Measurements from ENCODE around the gene ELOB. TPM values are rescaled to one million over a fixed set of nuclear protein-coding genes. Genes with fewer than 3 reads are reported as not detected.

The ELOB gene
- total RNA-seq: 100 to 1,000 TPM; 165 to 175 TPM

DNA sequence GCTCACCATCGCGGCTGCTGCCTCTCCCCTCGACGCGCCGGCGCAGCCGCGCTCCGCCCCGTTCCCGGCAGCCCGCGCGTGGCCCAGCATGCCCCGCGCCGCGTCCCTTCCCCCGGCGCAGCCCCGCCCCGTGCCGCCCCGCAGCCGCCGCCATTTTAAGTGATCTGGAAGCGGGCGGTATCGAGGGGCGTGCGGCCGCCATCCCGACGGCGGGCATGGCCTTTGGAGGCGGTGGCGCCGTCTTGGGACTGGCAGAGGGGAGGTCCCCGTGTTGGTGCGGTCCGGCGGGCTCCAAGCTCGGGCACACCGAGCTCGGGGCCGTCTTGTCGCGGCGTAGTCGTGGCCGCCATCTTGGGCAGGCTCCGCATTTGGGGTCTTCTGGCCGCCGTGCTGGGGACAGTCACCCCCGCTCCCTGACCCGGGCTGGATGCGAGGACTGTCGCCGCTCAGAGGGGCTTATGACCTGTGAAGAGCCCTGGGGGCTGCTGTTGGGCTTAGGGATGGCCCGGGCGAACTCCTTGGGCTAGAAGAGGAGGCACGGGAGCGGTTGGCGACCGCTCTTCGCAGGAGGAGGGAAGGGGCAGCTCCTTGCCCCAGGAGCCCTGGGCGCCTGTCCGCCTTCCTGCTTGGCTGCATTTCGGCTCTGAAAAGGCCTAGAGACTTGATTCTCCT lies at the start of gene ELOB:
Gene ELOB (minus strand): TSS at position 50 of the 672 bp plus-strand sequence. CDS start 41 bp downstream, at position 9.
- DNase-seq: peak; percentile 93
- peak within 1 kb of the TSS; percentile 96 for H3K4me3 Mint-ChIP-seq
- intact Hi-C loops (cut with micrococcal nuclease): loop anchor here (1.0 to 5.0 kb wide), 3 partner anchors 25 to 95 kb away; partner anchors contain the start of genes KCTD5 and SRRM2
- no peaks in the 10 kb centered on the region for H3K9me3 Mint-ChIP-seq
- no peaks in the 10 kb centered on the region for H3K27me3 Mint-ChIP-seq
- peak within 1 kb of the TSS; percentile 98 for H3K27ac Mint-ChIP-seq
- peaks cover 31% of the 10 kb centered on the region for H3K4me1 Mint-ChIP-seq (ENCODE audit: low read depth)
- CTCF ChIA-PET: interaction anchor here (0.7 to 2.7 kb wide), 2 partner anchors 91 to 142 kb away, joined by 3 to 14 read pairs; no protein-coding TSS in a partner anchor
- POLR2A ChIA-PET: interaction anchor here (0.6 to 3.6 kb wide), 5 partner anchors 10 to 91 kb away, joined by 4 to 19 read pairs (median 5); partner anchors contain the start of genes PRSS33 and SRRM2
- H3K36me3 Mint-ChIP-seq: peaks cover 12% of the 10 kb centered on the region

GRCh38 chr16:2825906-2826305 lies 48.8 kb upstream of the ELOB start:
- intact Hi-C loops (cut with micrococcal nuclease): no loop called here
- no peaks in the 10 kb centered on the region for H3K4me1 Mint-ChIP-seq (ENCODE audit: low read depth)
- H3K27ac Mint-ChIP-seq: no peak overlapping the region
- DNase-seq: no peak
- ChIA-PET CTCF (no interaction called here), POLR2A (no interaction called here)
- H3K4me3 Mint-ChIP-seq: no peak overlapping the region
- no peaks in the 10 kb centered on the region for H3K9me3 Mint-ChIP-seq
- peaks cover 5% of the 10 kb centered on the region for H3K27me3 Mint-ChIP-seq
- no peaks in the 10 kb centered on the region for H3K36me3 Mint-ChIP-seq

GRCh38 chr16:2825049-2825742 lies 48.1 kb upstream of the ELOB start:
- POLR2A ChIA-PET: no interaction called here
- no peaks in the 10 kb centered on the region for H3K4me1 Mint-ChIP-seq (ENCODE audit: low read depth)
- intact Hi-C loops (cut with micrococcal nuclease): no loop called here
- no peak overlapping the region for H3K27ac Mint-ChIP-seq
- no peaks in the 10 kb centered on the region for H3K36me3 Mint-ChIP-seq
- CTCF ChIA-PET: no interaction called here
- no peak for DNase-seq
- H3K4me3 Mint-ChIP-seq: no peak overlapping the region
- H3K9me3 Mint-ChIP-seq: no peaks in the 10 kb centered on the region
- no peaks in the 10 kb centered on the region for H3K27me3 Mint-ChIP-seq

- Mint-ChIP-seq H3K36me3 (no peaks in the 10 kb centered on the region), H3K27me3 (no peaks in the 10 kb centered on the region), H3K9me3 (no peaks in the 10 kb centered on the region), H3K27ac (no peak overlapping the region), H3K4me3 (no peak overlapping the region), H3K4me1 (ENCODE audit: low read depth) (no peaks in the 10 kb centered on the region)
- CTCF ChIA-PET: interaction anchor here (1.9 kb wide), 1 partner anchor 15 kb away, joined by 8 read pairs; no protein-coding TSS in a partner anchor
- POLR2A ChIA-PET: no interaction called here
- intact Hi-C loops (cut with micrococcal nuclease): no loop called here
- no peak for DNase-seq
Measured at GRCh38 chr16:2824626-2825025, 47.5 kb upstream of the ELOB start.

GRCh38 chr16:2822496-2822895 lies 45.4 kb upstream of the ELOB start:
- Mint-ChIP-seq H3K27ac (no peak overlapping the region), H3K9me3 (no peaks in the 10 kb centered on the region), H3K4me3 (no peak overlapping the region), H3K36me3 (no peaks in the 10 kb centered on the region), H3K27me3 (no peaks in the 10 kb centered on the region), H3K4me1 (ENCODE audit: low read depth) (no peaks in the 10 kb centered on the region)
- ChIA-PET POLR2A (no interaction called here), CTCF (interaction anchor here (1.5 kb wide), 1 partner anchor 38 kb away, joined by 4 read pairs; no protein-coding TSS in a partner anchor)
- intact Hi-C loops (cut with micrococcal nuclease): no loop called here
- DNase-seq: no peak

- ChIA-PET POLR2A (no interaction called here), CTCF (interaction anchor here (1.5 kb wide), 1 partner anchor 38 kb away, joined by 4 read pairs; no protein-coding TSS in a partner anchor)
- Mint-ChIP-seq H3K4me3 (no peak overlapping the region), H3K36me3 (no peaks in the 10 kb centered on the region), H3K9me3 (no peaks in the 10 kb centered on the region), H3K4me1 (ENCODE audit: low read depth) (no peaks in the 10 kb centered on the region), H3K27ac (no peak overlapping the region), H3K27me3 (no peaks in the 10 kb centered on the region)
- DNase-seq: no peak
- intact Hi-C loops (cut with micrococcal nuclease): no loop called here
Measured at GRCh38 chr16:2822158-2822495, 45.0 kb upstream of the ELOB start.

- no peaks in the 10 kb centered on the region for H3K4me1 Mint-ChIP-seq (ENCODE audit: low read depth)
- no peaks in the 10 kb centered on the region for H3K36me3 Mint-ChIP-seq
- POLR2A ChIA-PET: no interaction called here
- intact Hi-C loops (cut with micrococcal nuclease): no loop called here
- H3K27me3 Mint-ChIP-seq: no peaks in the 10 kb centered on the region
- no peaks in the 10 kb centered on the region for H3K9me3 Mint-ChIP-seq
- no peak overlapping the region for H3K27ac Mint-ChIP-seq
- H3K4me3 Mint-ChIP-seq: no peak overlapping the region
- CTCF ChIA-PET: interaction anchor here (1.5 kb wide), 1 partner anchor 37 kb away, joined by 4 read pairs; no protein-coding TSS in a partner anchor
- DNase-seq: no peak
Measured at GRCh38 chr16:2821487-2822157, 44.5 kb upstream of the ELOB start.

DNA sequence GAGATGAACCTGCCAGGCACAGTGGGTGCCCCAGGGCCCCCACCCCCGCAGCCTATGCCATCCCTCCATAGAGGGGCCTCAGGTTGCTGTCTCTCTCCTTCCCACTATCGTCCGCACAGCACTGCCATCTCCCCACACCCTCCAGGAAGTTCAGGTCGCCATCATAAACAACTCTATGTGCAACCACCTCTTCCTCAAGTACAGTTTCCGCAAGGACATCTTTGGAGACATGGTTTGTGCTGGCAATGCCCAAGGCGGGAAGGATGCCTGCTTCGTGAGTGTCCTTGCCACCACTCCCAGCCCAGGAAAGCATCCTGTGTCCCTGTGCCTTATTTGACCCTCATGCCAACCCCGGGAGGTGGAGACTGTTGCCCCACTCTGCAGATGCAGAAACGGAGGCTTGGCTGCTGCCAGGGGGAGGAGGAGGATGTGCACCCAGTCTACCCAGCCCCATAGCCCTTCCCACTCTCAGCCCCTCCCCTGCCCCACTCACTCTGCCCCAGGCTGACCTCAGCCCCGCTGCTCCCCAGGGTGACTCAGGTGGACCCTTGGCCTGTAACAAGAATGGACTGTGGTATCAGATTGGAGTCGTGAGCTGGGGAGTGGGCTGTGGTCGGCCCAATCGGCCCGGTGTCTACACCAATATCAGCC lies 43.9 kb upstream of the ELOB start:
- Mint-ChIP-seq H3K4me3 (no peak overlapping the region), H3K27ac (no peak overlapping the region), H3K27me3 (no peaks in the 10 kb centered on the region), H3K4me1 (ENCODE audit: low read depth) (no peaks in the 10 kb centered on the region), H3K9me3 (no peaks in the 10 kb centered on the region), H3K36me3 (no peaks in the 10 kb centered on the region)
- POLR2A ChIA-PET: no interaction called here
- intact Hi-C loops (cut with micrococcal nuclease): no loop called here
- no peak for DNase-seq
- CTCF ChIA-PET: interaction anchor here (1.5 kb wide), 1 partner anchor 37 kb away, joined by 4 read pairs; no protein-coding TSS in a partner anchor

DNA sequence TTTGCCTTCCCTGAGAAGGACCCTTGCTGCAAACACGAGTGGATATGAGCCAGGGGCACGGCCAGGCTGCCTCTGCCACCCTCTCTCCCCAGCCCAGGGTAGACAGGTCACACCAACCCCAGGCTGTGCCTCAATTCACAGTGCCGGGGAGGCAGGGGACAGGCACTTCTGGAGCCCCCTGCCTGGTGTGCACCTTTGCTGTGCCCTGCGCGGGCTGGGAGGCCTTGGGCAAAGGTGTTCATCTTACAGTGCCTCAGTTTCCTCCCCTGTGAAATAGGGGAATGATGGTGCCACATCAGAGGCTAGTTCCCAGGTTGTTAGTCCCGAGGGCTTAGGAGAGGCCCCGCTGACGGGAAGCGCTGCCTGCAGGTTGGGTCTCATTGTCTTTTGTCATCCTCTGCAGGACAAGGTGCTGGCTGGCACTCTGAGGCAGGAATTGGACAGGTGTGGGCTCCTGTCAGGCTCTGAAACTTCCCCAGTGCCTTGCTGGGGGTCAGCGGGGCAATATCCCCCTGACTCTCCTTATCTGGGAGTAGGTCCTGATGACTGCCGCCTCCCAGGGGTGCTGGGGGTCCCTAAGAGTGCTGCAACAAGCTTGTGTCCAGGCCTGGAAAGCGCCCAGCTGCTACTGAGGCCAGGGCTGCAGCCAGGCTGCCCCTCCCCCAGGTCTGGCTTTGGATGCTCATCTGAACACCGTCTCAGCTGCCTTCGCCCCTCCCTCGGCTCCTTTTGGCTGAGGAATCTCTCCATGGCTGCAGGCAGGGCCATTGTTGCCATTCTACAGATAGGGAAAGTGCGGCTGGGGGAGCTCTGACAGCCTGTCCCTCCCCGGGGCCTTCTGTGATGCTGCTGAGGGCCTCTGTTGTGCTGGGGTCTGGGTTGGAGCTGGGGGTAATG lies 43.1 kb upstream of the ELOB start:
- Mint-ChIP-seq H3K4me3 (no peak overlapping the region), H3K27ac (no peak overlapping the region), H3K27me3 (no peaks in the 10 kb centered on the region), H3K36me3 (no peaks in the 10 kb centered on the region), H3K9me3 (no peaks in the 10 kb centered on the region), H3K4me1 (ENCODE audit: low read depth) (no peaks in the 10 kb centered on the region)
- CTCF ChIA-PET: no interaction called here
- DNase-seq: no peak
- intact Hi-C loops (cut with micrococcal nuclease): no loop called here
- POLR2A ChIA-PET: no interaction called here

DNA sequence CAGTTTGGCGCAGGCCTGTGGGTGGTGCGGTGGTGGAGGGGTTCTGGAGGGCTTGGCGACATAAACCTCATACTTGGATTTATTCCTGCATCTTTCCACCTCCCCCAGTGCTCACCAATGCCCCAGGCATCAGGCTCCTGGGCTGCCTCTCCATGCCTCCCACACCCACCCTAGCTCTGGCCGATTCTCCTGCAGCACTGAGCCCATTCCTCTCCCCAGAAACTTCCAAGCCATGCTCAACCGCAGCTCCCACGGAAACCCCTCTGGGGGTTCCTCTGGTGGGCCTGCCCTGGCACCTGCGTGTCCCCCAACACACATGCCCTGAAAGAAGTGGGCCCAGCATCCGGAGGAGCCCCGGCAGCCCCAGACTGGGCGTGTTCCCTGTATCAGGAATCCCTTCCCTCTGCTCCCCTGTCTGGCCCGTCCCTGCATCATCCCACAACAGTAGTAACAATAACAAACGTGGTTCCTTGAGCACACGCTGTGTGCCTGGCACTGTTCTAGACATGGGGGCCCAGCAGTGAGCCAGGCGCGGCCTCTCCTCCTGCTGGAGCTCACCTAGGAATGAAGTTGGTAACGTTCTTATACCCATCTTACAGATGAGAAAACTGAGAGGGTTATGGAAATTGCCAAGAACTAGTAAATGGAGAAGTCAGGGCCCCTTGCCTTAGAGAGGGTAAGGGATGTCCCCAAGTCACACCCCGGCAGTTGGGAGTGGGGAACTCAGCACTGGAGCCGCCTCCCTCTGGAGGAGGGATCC lies 42.3 kb upstream of the ELOB start:
- Mint-ChIP-seq H3K4me3 (no peak overlapping the region), H3K9me3 (no peaks in the 10 kb centered on the region), H3K36me3 (no peaks in the 10 kb centered on the region), H3K4me1 (ENCODE audit: low read depth) (no peaks in the 10 kb centered on the region), H3K27me3 (no peaks in the 10 kb centered on the region), H3K27ac (no peak overlapping the region)
- no peak for DNase-seq
- CTCF ChIA-PET: no interaction called here
- POLR2A ChIA-PET: no interaction called here
- intact Hi-C loops (cut with micrococcal nuclease): no loop called here

DNA sequence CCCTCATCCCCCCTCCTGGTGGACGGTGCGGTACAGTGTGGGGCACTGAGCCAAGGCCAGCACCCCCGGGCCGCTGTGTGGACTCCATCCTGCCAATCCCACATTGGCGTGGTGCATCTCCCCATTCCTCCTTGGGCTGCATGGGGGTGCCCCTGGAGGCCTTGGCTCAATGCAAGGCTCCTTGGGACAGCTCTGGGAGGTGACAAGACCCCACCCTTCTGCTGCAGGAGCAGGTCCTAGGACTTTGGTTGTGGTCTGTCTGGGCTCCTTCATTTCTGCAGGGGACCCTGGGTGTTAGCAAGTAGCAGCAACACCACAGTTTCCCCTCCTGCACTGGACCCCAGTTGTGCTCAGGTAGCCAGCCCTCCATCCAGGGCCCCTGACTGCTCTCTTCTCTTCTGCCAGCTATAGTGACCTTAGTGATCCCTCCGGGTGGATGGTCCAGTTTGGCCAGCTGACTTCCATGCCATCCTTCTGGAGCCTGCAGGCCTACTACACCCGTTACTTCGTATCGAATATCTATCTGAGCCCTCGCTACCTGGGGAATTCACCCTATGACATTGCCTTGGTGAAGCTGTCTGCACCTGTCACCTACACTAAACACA lies 41.3 kb upstream of the ELOB start:
- Mint-ChIP-seq H3K36me3 (no peaks in the 10 kb centered on the region), H3K4me3 (no peak overlapping the region), H3K4me1 (ENCODE audit: low read depth) (no peaks in the 10 kb centered on the region), H3K27ac (no peak overlapping the region), H3K9me3 (no peaks in the 10 kb centered on the region), H3K27me3 (no peaks in the 10 kb centered on the region)
- ChIA-PET POLR2A (no interaction called here), CTCF (no interaction called here)
- intact Hi-C loops (cut with micrococcal nuclease): no loop called here
- no peak for DNase-seq

All from activated CD4-positive, alpha-beta memory T cell treated with anti-CD3 and anti-CD28 coated beads for 36 hours (primary cell).